Aorta (tissue), 5 donors: ENCODE results near the gene TLE6. TPM values are rescaled to one million over a fixed set of nuclear protein-coding genes. Genes with fewer than 3 reads are reported as not detected.
"Not testable (repeated sequence)": the region's sequence is repeated elsewhere in the genome, so short reads cannot be mapped to it uniquely, and the experiment has no call there.

ENCODE experiments used
- ATAC-seq: fragments of 200-7000 bp; cut with Tn5 transposase; one replicate; pipeline ENCODE4 v1.9.1; 2022; ENCODE audit warnings: moderate library complexity; ENCODE audit not compliant: low FRiP score
- DNase-seq, 2 donors: peaks; one replicate each; pipeline ENCODE4 v3.0.0-alpha.2; 2020
- H3K27ac ChIP-seq, 2 donors: one replicate each; pipeline ENCODE4 v1.5.1; 2013; ENCODE audit warnings: low read length in 2 of 2, mild to moderate bottlenecking in 2 of 2, moderate library complexity in 2 of 2, control low read depth in 1 of 2, inconsistent platforms in 1 of 2, low read depth in 1 of 2
- H3K27me3 ChIP-seq, 2 donors: one replicate each; pipeline ENCODE4 v1.6.1; 2013; ENCODE audit warnings: control low read depth in 1 of 2, low read length in 1 of 2, mild to moderate bottlenecking in 1 of 2, moderate library complexity in 1 of 2; ENCODE audit not compliant: insufficient read depth in 2 of 2, control insufficient read depth in 1 of 2
- H3K36me3 ChIP-seq, 2 donors: one replicate each; pipeline ENCODE4 v1.6.1; 2013; ENCODE audit warnings: control low read depth in 1 of 2, low read length in 1 of 2, mild to moderate bottlenecking in 1 of 2; ENCODE audit not compliant: insufficient read depth in 2 of 2, control insufficient read depth in 1 of 2
- H3K4me1 ChIP-seq, 2 donors: one replicate each; pipeline ENCODE4 v1.6.1; 2013; ENCODE audit warnings: low read length in 2 of 2, control low read depth in 1 of 2, mild to moderate bottlenecking in 1 of 2, moderate library complexity in 1 of 2; ENCODE audit not compliant: insufficient read depth in 2 of 2, control insufficient read depth in 1 of 2
- H3K4me3 ChIP-seq, 2 donors: one replicate each; pipeline ENCODE4 v1.5.1; 2013; ENCODE audit warnings: low read length in 2 of 2, control low read depth in 1 of 2, mild to moderate bottlenecking in 1 of 2
- H3K9me3 ChIP-seq: one replicate; pipeline ENCODE4 v1.6.1; 2013; ENCODE audit warnings: mild to moderate bottlenecking, low read length; ENCODE audit not compliant: control insufficient read depth
- whole genome bisulfite sequencing, 2 donors: extraction: QIAGEN DNeasy Blood & Tissue Kit; methylation state at CpG; one replicate each; pipeline ENCODE4 v1.1.7; 2013; 5-methylcytosine and 5-hydroxymethylcytosine counted together
- intact Hi-C, 2 donors: fragments of 100-400 bp; cut with DNase I; formaldehyde crosslinking; loops; one replicate each; pipeline versions ENCODE4 v1.14.2 to v1.15.0; 2022
- long read RNA-seq, 2 donors: library from polyadenylated mRNA; unstranded; transcript quantifications; one replicate each; pipeline ENCODE4 v2.0.0, GENCODE V29; 2020 to 2021
- polyA plus RNA-seq, 2 donors: library from polyadenylated mRNA; stranded (reverse); fragments of 200-250 nt; gene quantifications; one replicate each; pipeline ENCODE4 v1.2.3, GENCODE V29; 2013
- total RNA-seq, 2 donors: library from RNA; stranded (reverse); fragmentation: NEBNext Ultra II Directional; extraction: Animal tissue kit (Norgen Biotek cat#: 25700); gene quantifications; one replicate each; pipeline ENCODE4 v1.2.1, GENCODE V29; 2021
- donor health status: healthy with polysubstance abuse.
- donor health status: Bipolar disorder and iron deficiency.
- donor health status: DM: no; HTN: no; CAD: no.
- donor health status: DM: no; HTN: no; CAD: no.
- donor health status: DM: yes; HTN: yes; CAD: no.

TLE6 gene
- total RNA-seq (1 to 10 TPM in 1 of 2 donors, under 1 TPM in 1; 0.65 to 3.5 TPM), polyA plus RNA-seq (10 to 100 TPM in 1 of 2 donors, 1 to 10 TPM in 1; 4.0 to 12.0 TPM)
- long read RNA-seq, donor 1: 0 reads
- long read RNA-seq, donor 2: 0 reads

GRCh38 chr19:2977001-2977745 is at the start of gene TLE6:
TSS of gene TLE6 (plus strand) at chr19:2977564. CDS start at chr19:2978234, 670 bp downstream.
- intact Hi-C loops: loop anchor here in 1 of 2 donors (2.0 kb wide), 1 partner anchor 58 kb away; no protein-coding TSS in a partner anchor
- 0 to 1% methylated on average over 46 to 51 of the region's 51 CpGs for WGBS, 2 donors
- Histone ChIP-seq H3K27me3 (no peaks in the 10 kb centered on the region), H3K27ac (no peak within 1 kb of the TSS), H3K36me3 (no peaks in the 10 kb centered on the region), H3K9me3 (no peaks in the 10 kb centered on the region), H3K4me3 (peak within 1 kb of the TSS; percentile 21 to 57), H3K4me1 (no peaks in the 10 kb centered on the region)
- peak; percentile 97 to 98 for DNase-seq
- peak; percentile 96 for ATAC-seq

GRCh38 chr19:2933490-2933910 is 43.9 kb upstream of the TLE6 start:
- no peaks in the 10 kb centered on the region for H3K4me1 ChIP-seq
- WGBS, 2 donors: 97 to 98% methylated on average over 18 of the region's 18 CpGs
- H3K27me3 ChIP-seq: no peaks in the 10 kb centered on the region
- intact Hi-C loops: no loop called here
- H3K27ac ChIP-seq: no peak overlapping the region
- ATAC-seq (no peak), DNase-seq (no peak)
- peaks cover 14% of the 10 kb centered on the region for H3K9me3 ChIP-seq
- peaks cover 3 to 7% of the 10 kb centered on the region in 2 donors for H3K36me3 ChIP-seq
- H3K4me3 ChIP-seq: no peak overlapping the region

- H3K4me3 ChIP-seq, DNase-seq, H3K27me3 ChIP-seq, H3K4me1 ChIP-seq, intact Hi-C loops, H3K36me3 ChIP-seq, H3K27ac ChIP-seq, ATAC-seq: not testable (repeated sequence)
- peaks cover 14% of the 10 kb centered on the region for H3K9me3 ChIP-seq
- 95 to 96% methylated on average over 4 of the region's 4 CpGs for WGBS, 2 donors
These were observed 41.5 kb upstream of the TLE6 start for GRCh38 chr19:2935863-2936262.

DNA sequence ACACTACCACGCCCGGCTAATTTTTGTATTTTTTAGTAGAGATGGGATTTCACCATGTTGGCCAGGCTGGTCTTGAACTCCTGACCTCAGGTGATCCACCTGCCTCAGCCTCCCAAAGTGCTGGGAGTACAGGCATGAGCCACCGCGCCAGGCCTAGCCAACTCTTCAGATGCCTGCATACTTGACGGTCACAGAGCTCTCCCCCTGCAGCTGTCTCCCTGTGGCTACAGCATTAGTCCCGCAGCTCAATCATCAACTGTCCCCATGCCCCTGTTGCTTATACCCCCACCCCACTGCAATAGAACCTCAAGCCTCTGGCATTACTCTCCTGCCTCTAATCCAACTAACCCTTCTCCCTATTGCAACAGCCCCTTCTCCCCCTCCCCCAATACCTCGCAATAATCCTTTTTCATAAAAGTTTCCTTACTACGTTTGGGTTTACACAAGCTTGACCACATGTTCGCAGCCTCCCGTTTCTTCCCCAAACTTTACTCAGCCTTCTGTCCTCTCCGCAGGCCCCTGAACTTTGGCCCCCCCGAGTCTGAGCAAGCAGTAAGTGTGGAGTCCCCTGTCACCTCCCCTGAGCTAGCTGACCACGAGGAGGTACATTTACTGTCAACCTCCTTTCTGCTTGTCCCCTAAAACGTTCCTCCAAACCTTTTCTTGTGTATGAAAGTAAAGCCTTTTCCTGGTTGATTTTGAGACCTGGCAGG is 34.3 kb upstream of the TLE6 start:
- ATAC-seq (no peak), DNase-seq (no peak)
- H3K36me3 ChIP-seq: no peaks in the 10 kb centered on the region
- no peak overlapping the region for H3K4me3 ChIP-seq
- H3K27me3 ChIP-seq: no peaks in the 10 kb centered on the region
- no peaks in the 10 kb centered on the region for H3K4me1 ChIP-seq
- intact Hi-C loops: no loop called here
- no peaks in the 10 kb centered on the region for H3K9me3 ChIP-seq
- H3K27ac ChIP-seq: no peak overlapping the region
- 87 to 88% methylated on average over 14 of the region's 14 CpGs for WGBS, 2 donors

- ATAC-seq (no peak), DNase-seq (no peak)
- H3K4me3 ChIP-seq: peak overlapping the region; percentile 65
- WGBS, 2 donors: 2 to 3% methylated on average over 22 to 23 of the region's 23 CpGs
- H3K36me3 ChIP-seq: no peaks in the 10 kb centered on the region
- H3K9me3 ChIP-seq: no peaks in the 10 kb centered on the region
- intact Hi-C loops: no loop called here
- no peaks in the 10 kb centered on the region for H3K27me3 ChIP-seq
- H3K27ac ChIP-seq: no peak overlapping the region
- no peaks in the 10 kb centered on the region for H3K4me1 ChIP-seq
These were observed 33.0 kb upstream of the TLE6 start for GRCh38 chr19:2944403-2944774.

GRCh38 chr19:2944775-2945574 is 32.4 kb upstream of the TLE6 start, which contains the start of gene ZNF77:
TSS of gene ZNF77 (minus strand) at chr19:2944971. CDS start at chr19:2944840, 131 bp downstream.
- H3K4me3 ChIP-seq: peak within 1 kb of the TSS; percentile 65
- intact Hi-C loops: no loop called here
- no peaks in the 10 kb centered on the region for H3K27me3 ChIP-seq
- H3K9me3 ChIP-seq: no peaks in the 10 kb centered on the region
- H3K4me1 ChIP-seq: no peaks in the 10 kb centered on the region
- peak; percentile 99 for ATAC-seq
- WGBS, 2 donors: 1% methylated on average over 73 to 74 of the region's 74 CpGs
- peak; percentile 99 for DNase-seq
- peak within 1 kb of the TSS in 1 of 2 donors; percentile 64 for H3K27ac ChIP-seq
- no peaks in the 10 kb centered on the region for H3K36me3 ChIP-seq

GRCh38 chr19:2945575-2946184 is 31.7 kb upstream of the TLE6 start:
- intact Hi-C loops: no loop called here
- DNase-seq: no peak

DNA sequence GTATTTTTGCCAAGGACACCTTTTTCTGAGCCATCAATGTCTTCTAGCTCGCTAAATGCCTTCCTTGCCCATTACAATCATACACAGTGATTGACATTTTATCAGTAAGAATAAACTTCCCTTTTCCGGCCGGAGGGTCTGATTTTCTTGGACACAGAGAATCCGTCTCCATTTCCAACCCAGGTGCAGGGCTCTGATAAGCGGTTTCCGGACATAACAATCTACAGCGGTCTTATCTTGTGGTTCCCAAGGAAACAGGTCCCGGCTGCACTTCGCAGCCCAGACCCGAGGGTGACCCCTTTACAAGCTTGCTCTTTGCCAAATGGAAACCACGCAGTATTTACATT is 27.5 kb upstream of the TLE6 start:
- intact Hi-C loops: loop anchor here in 1 of 2 donors (1.0 to 5.0 kb wide), 3 partner anchors 50 to 212 kb away; partner anchors contain the start of genes TLE5 and ZNF57
- no peaks in the 10 kb centered on the region for H3K27me3 ChIP-seq
- H3K4me1 ChIP-seq: no peaks in the 10 kb centered on the region
- H3K27ac ChIP-seq: peak overlapping the region; percentile 25 to 64
- DNase-seq (no peak), ATAC-seq (no peak)
- H3K36me3 ChIP-seq: no peaks in the 10 kb centered on the region
- WGBS, 2 donors: 0% methylated on average over 11 of the region's 11 CpGs
- H3K9me3 ChIP-seq: no peaks in the 10 kb centered on the region
- peak overlapping the region; percentile 52 to 59 for H3K4me3 ChIP-seq

More at GRCh38 chr19:2945575-2946184, 31.7 kb upstream of the TLE6 start:
- WGBS, 2 donors: 39 to 46% methylated on average over 17 of the region's 17 CpGs
- Histone ChIP-seq H3K4me1 (no peaks in the 10 kb centered on the region), H3K4me3 (peak overlapping the region; percentile 31 to 61), H3K27ac (no peak overlapping the region), H3K36me3 (no peaks in the 10 kb centered on the region), H3K27me3 (no peaks in the 10 kb centered on the region), H3K9me3 (no peaks in the 10 kb centered on the region)
- no peak for ATAC-seq
